ENCODE results near the gene CTDSP2. TPM values are rescaled to one million over a fixed set of nuclear protein-coding genes. Genes with fewer than 3 reads are reported as not detected.

CTDSP2 gene
- total and polyA plus RNA-seq, 2 of the 8 experiments (the other 6 are each of a cell fraction or from before 2014, with no cell fraction given): 71.3 to 91.7 TPM

- no peak for FAIRE-seq
- TF ChIP-seq JUN (IDR thresholded peaks at IDR 0.05; ENCODE audit: low read depth, low read length) (0 out of 2 replicates have a peak, but pooled peaks have one; percentile 47), TAF1 (IDR thresholded peaks at IDR 0.05; ENCODE audit: low read depth, low read length) (no peak)
- peak overlapping the region; percentile 96 to 99 for H3K4me2 ChIP-seq (ENCODE audit: insufficient read depth in 1 of 2, low read depth in 2 of 2, low read length in 2 of 2)
- H2BK20ac ChIP-seq (ENCODE audit: low read length): no peak overlapping the region
- ChIA-PET CTCF (ENCODE audit: partially characterized antibody) (interaction anchor here (1.0 to 1.6 kb wide), 7 partner anchors 10 to 78 kb away, joined by 3 to 7 read pairs (median 3); partner anchors contain the start of genes OS9 and TSFM), POLR2A (ENCODE audit: partially characterized antibody) (interaction anchor here (0.9 to 2.0 kb wide), 22 partner anchors 9 to 178 kb away, joined by 3 to 22 read pairs (median 4); partner anchors contain the start of genes CTDSP2, TSFM and TSPAN31)
- peaks cover 10 to 17% (median 13%) of the 10 kb centered on the region in 4 experiments; a peak in 7 of 8 replicates for H3K36me3 ChIP-seq (ENCODE audit: control insufficient read depth in 2 of 4, insufficient read depth in 4 of 4, low read length in 3 of 4)
- H4K5ac ChIP-seq (ENCODE audit: insufficient read length, low read depth, low read length): peak overlapping the region; percentile 2
- H3K4ac ChIP-seq (replicated peaks; ENCODE audit: insufficient read length, low read depth, low read length): peak overlapping the region; percentile 3
- peak overlapping the region; percentile 99; the same call in 1 of the 2 replicates for H2BK12ac ChIP-seq (ENCODE audit: low read depth, low read length)
- H4K20me1 ChIP-seq (replicated peaks in 1 of 2; ENCODE audit: control insufficient read depth in 1 of 2, insufficient read depth in 2 of 2, low read length in 2 of 2): peaks cover 0 to under 1% of the 10 kb centered on the region in 2 experiments
- WGBS, 2 experiments (ENCODE audit: extremely low coverage in 1 of 2, insufficient coverage in 1 of 2, insufficient read length in 1 of 2, insufficient replicate concordance in 2 of 2, low coverage in 1 of 2, low lambda C conversion rate in 2 of 2, missing lambda C conversion rate in 1 of 2): 14% methylated on average over 16 of the region's 16 CpGs; no CpG with 5 or more reads in 1 of the 2 experiments
- H3K27me3 ChIP-seq (replicated peaks in 1 of 4; ENCODE audit: control insufficient read depth in 3 of 4, extremely low read depth in 1 of 4, insufficient read depth in 3 of 4, low read length in 3 of 4): peaks cover under 1 to 12% (median 8%) of the 10 kb centered on the region in 4 experiments; a peak in 6 of 7 replicates
- H3K79me2 ChIP-seq (ENCODE audit: control insufficient read depth in 1 of 2, insufficient read depth in 2 of 2, low read length in 2 of 2): 0 out of 4 replicates have a peak, but pooled peaks cover 0 to 7% of the 10 kb centered on the region in 2 experiments
- H3K14ac ChIP-seq (ENCODE audit: insufficient read length): peak overlapping the region; percentile 35
- no peak overlapping the region for H4K91ac ChIP-seq (replicated peaks; ENCODE audit: insufficient read length, low read length)
- H4K8ac ChIP-seq (ENCODE audit: extremely low read depth, insufficient read depth, low read length): peak overlapping the region; percentile 100; the same call in 1 of the 2 replicates
- H3K27ac ChIP-seq (ENCODE audit: low read depth, low read length): peak overlapping the region; percentile 99
- H3K56ac ChIP-seq (replicated peaks; ENCODE audit: insufficient read length, low read depth, low read length): no peak overlapping the region
- peaks cover 18% of the 10 kb centered on the region; the same call in 1 of the 2 replicates for H3K23me2 ChIP-seq (ENCODE audit: low read depth, low read length)
- peak overlapping the region; percentile 54 to 100 (median 98) for H3K9ac ChIP-seq (replicated peaks in 1 of 4; ENCODE audit: extremely low read depth in 1 of 4, low read depth in 3 of 4, low read length in 3 of 4)
- peak overlapping the region; percentile 99 for H3K18ac ChIP-seq (ENCODE audit: extremely low read depth, low read length)
- peaks cover 6 to 15% (median 9%) of the 10 kb centered on the region in 4 experiments for H3K4me1 ChIP-seq (replicated peaks in 1 of 4; ENCODE audit: control insufficient read depth in 3 of 4, insufficient read depth in 4 of 4, low read length in 3 of 4)
- H3K79me1 ChIP-seq (ENCODE audit: low read depth, low read length): no peaks in the 10 kb centered on the region; the same call in 1 of the 2 replicates
- H3K4me3 ChIP-seq (ENCODE audit: extremely low read depth in 1 of 4, insufficient read depth in 2 of 4, low read depth in 3 of 4, low read length in 4 of 4): peak overlapping the region; percentile 79 to 99 (median 95)
- H3K23ac ChIP-seq (ENCODE audit: insufficient read length): no peak overlapping the region
- peak overlapping the region; percentile 100 for H2BK5ac ChIP-seq (ENCODE audit: low read depth, low read length)
- no peak overlapping the region for H2BK120ac ChIP-seq (replicated peaks; ENCODE audit: low read depth, low read length)
- peak; percentile 80 to 95 for DNase-seq (ENCODE audit: low read depth in 1 of 2, low spot score in 2 of 2)
- H3K9me3 ChIP-seq (ENCODE audit: insufficient read depth in 2 of 2, low read depth in 1 of 2, low read length in 1 of 2): no peaks in the 10 kb centered on the region
- no peak overlapping the region for H2BK15ac ChIP-seq (ENCODE audit: low read length)
- H2AFZ ChIP-seq (ENCODE audit: low read length): peak overlapping the region; percentile 80
- H2AK5ac ChIP-seq (ENCODE audit: low read depth, low read length): no peak overlapping the region; the same call in 1 of the 2 replicates
These were observed 75.2 kb downstream of the CTDSP2 start for GRCh38 chr12:57771236-57771872.

Measured in H1 (cell line).